ENCODE data around the gene ACAT2.
"Not testable (repeated sequence)": the region's sequence is repeated elsewhere in the genome, so short reads cannot be mapped to it uniquely, and the experiment has no call there.

ACAT2 gene

GRCh38 chr6:159730332-159730676 lies 31.5 kb upstream of the ACAT2 start:
- no peak for DNase-seq (ENCODE audit: low read depth)

GRCh38 chr6:159732550-159732949 lies 29.3 kb upstream of the ACAT2 start:
- not testable (repeated sequence) for DNase-seq (ENCODE audit: low read depth)

- not testable (repeated sequence) for DNase-seq (ENCODE audit: low read depth)
These were observed 28.4 kb upstream of the ACAT2 start for GRCh38 chr6:159733395-159733794.

GRCh38 chr6:159736908-159737307 lies 24.9 kb upstream of the ACAT2 start:
- no peak for DNase-seq (ENCODE audit: low read depth)

- no peak for DNase-seq (ENCODE audit: low read depth)
These were observed 22.5 kb upstream of the ACAT2 start for GRCh38 chr6:159739341-159739740.

- no peak for DNase-seq (ENCODE audit: low read depth)
These were observed 19.7 kb upstream of the ACAT2 start for GRCh38 chr6:159742165-159742564.

GRCh38 chr6:159745081-159745480 lies 16.8 kb upstream of the ACAT2 start:
- DNase-seq (ENCODE audit: low read depth) = no peak

GRCh38 chr6:159746759-159747158 lies 15.1 kb upstream of the ACAT2 start:
- no peak for DNase-seq (ENCODE audit: low read depth)

GRCh38 chr6:159748127-159748526 lies 13.7 kb upstream of the ACAT2 start:
- not testable (repeated sequence) for DNase-seq (ENCODE audit: low read depth)

- DNase-seq (ENCODE audit: low read depth) = no peak
These were observed 10.4 kb upstream of the ACAT2 start for GRCh38 chr6:159751448-159751847.

- DNase-seq (ENCODE audit: low read depth) = no peak
These were observed 8.6 kb upstream of the ACAT2 start for GRCh38 chr6:159753081-159753872.

GRCh38 chr6:159754401-159754800 lies 7.4 kb upstream of the ACAT2 start:
- no peak for DNase-seq (ENCODE audit: low read depth)

GRCh38 chr6:159754959-159755914 lies 6.6 kb upstream of the ACAT2 start:
- DNase-seq (ENCODE audit: low read depth) = no peak

GRCh38 chr6:159756508-159756907 lies 5.3 kb upstream of the ACAT2 start:
- DNase-seq (ENCODE audit: low read depth) = no peak

GRCh38 chr6:159758031-159759001 lies 3.5 kb upstream of the ACAT2 start:
- no peak for DNase-seq (ENCODE audit: low read depth)

- DNase-seq (ENCODE audit: low read depth) = no peak
These were observed 2.2 kb upstream of the ACAT2 start for GRCh38 chr6:159759645-159760044.

- DNase-seq (ENCODE audit: low read depth) = no peak
These were observed 1.2 kb upstream of the ACAT2 start for GRCh38 chr6:159760602-159761057.

GRCh38 chr6:159761129-159761872 lies 544 bp upstream of the ACAT2 start:
- peak; percentile 16 for DNase-seq (ENCODE audit: low read depth)

- DNase-seq (ENCODE audit: low read depth) = no peak
These were observed 942 bp downstream of the ACAT2 start for GRCh38 chr6:159762681-159763293.

GRCh38 chr6:159766906-159767305 lies 5.1 kb downstream of the ACAT2 start:
- DNase-seq (ENCODE audit: low read depth) = no peak

- no peak for DNase-seq (ENCODE audit: low read depth)
These were observed 7.6 kb downstream of the ACAT2 start for GRCh38 chr6:159769470-159769869.
